SK-N-SH (cell line): ENCODE measurements around the gene MAPRE2. TPM values are rescaled to one million over a fixed set of nuclear protein-coding genes. Genes with fewer than 3 reads are reported as not detected.

Source experiments
- CTCF ChIA-PET: fragments of 300-600, 350-600 bp; formaldehyde crosslinking; extraction: SDS; loops from one replicate; lab custom pipeline; 2021; lab: Yijun Ruan, JAX
- POLR2A ChIA-PET: fragments of 350-600 bp; sonication (Branson Sonifier 250); formaldehyde crosslinking; extraction: SDS; loops from one replicate; lab custom pipeline; 2020; ENCODE audit warnings: antibody characterized with exemption, inconsistent platforms; lab: Yijun Ruan, JAX
- DNase-seq: peaks from one replicate; pipeline ENCODE4 v3.0.0; 2012
- H2AFZ ChIP-seq: fragments of 200-600 bp; sonication (generic); 2 replicates; pipeline ENCODE4 v1.8.1; 2016; ENCODE audit warnings: antibody characterized with exemption, mild to moderate bottlenecking, low read depth
- H3F3A ChIP-seq: fragments of 200-600 bp; sonication (generic); replicated peaks from 2 replicates; pipeline ENCODE3; 2016; ENCODE audit warnings: antibody characterized with exemption, mild to moderate bottlenecking; ENCODE audit not compliant: insufficient read depth
- H3K27ac ChIP-seq, 2 experiments: fragments of 200-500 bp in 1 of 2; fragments of 200-600 bp in 1 of 2; sonication (Bioruptor generic) in 1 of 2; sonication (generic), shearing (Covaris generic) in 1 of 2; 2 replicates each; pipeline versions ENCODE4 v1.5.1 to v1.6.1; 2014 to 2016; ENCODE audit warnings: low read depth in 2 of 2, inconsistent platforms in 1 of 2, low read length in 1 of 2, mild to moderate bottlenecking in 1 of 2, mixed read lengths in 1 of 2
- H3K27me3 ChIP-seq: fragments of 200-600 bp; sonication (generic), shearing (Covaris generic); 2 replicates; pipeline ENCODE4 v1.6.1; 2016; ENCODE audit warnings: mixed run types; ENCODE audit not compliant: insufficient read depth
- H3K36me3 ChIP-seq, 2 experiments: fragments of 200-500 bp in 1 of 2; fragments of 200-600 bp in 1 of 2; sonication (Bioruptor generic) in 1 of 2; sonication (generic) in 1 of 2; replicated peaks in 1 of 2; 2 replicates each; pipeline versions ENCODE3 to v1.5.1; 2014 to 2016; ENCODE audit warnings: low read length in 1 of 2, mild to moderate bottlenecking in 1 of 2; ENCODE audit not compliant: insufficient read depth in 2 of 2, control insufficient read depth in 1 of 2
- H3K4me1 ChIP-seq, 2 experiments: fragments of 200-500 bp in 1 of 2; fragments of 200-600 bp in 1 of 2; sonication (Bioruptor generic) in 1 of 2; sonication (generic), shearing (Covaris generic) in 1 of 2; 2 replicates each; pipeline versions ENCODE4 v1.5.1 to v1.6.1; 2014 to 2016; ENCODE audit warnings: low read depth in 1 of 2, low read length in 1 of 2, mixed run types in 1 of 2; ENCODE audit not compliant: insufficient read depth in 2 of 2, control insufficient read depth in 1 of 2
- H3K4me2 ChIP-seq: fragments of 200-600 bp; sonication (generic), shearing (Covaris generic); 2 replicates; pipeline ENCODE4 v1.6.1; 2017; ENCODE audit warnings: mixed run types
- H3K4me3 ChIP-seq, 2 experiments: fragments of 200-500 bp in 1 of 2; fragments of 200-600 bp in 1 of 2; sonication (Bioruptor generic) in 1 of 2; sonication (generic), shearing (Covaris generic) in 1 of 2; 2 replicates each; pipeline versions ENCODE4 v1.5.1 to v1.8.1; 2014 to 2016; ENCODE audit warnings: low read depth in 2 of 2, inconsistent platforms in 1 of 2, low read length in 1 of 2, mild to moderate bottlenecking in 1 of 2, mixed read lengths in 1 of 2, moderate library complexity in 1 of 2
- H3K79me2 ChIP-seq: fragments of 200-600 bp; sonication (generic); 2 replicates; pipeline ENCODE4 v1.8.1; 2017; ENCODE audit warnings: mild to moderate bottlenecking; ENCODE audit not compliant: insufficient read depth
- H3K9ac ChIP-seq: fragments of 200-600 bp; sonication (generic); 2 replicates; pipeline ENCODE4 v1.6.1; 2017; ENCODE audit warnings: mixed run types
- H3K9me2 ChIP-seq: fragments of 200-600 bp; sonication (generic); 2 replicates; pipeline ENCODE4 v1.6.1; 2017; ENCODE audit warnings: mixed run types
- H3K9me3 ChIP-seq: fragments of 200-600 bp; sonication (generic); 2 replicates; pipeline ENCODE4 v1.6.1; 2017; ENCODE audit warnings: mixed run types, mild to moderate bottlenecking, moderate library complexity
- H4K20me1 ChIP-seq: fragments of 200-600 bp; sonication (generic); 2 replicates; pipeline ENCODE4 v1.6.1; 2017; ENCODE audit warnings: mild to moderate bottlenecking, mixed run types; ENCODE audit not compliant: insufficient read depth
- EP300 ChIP-seq, 2 experiments: IDR thresholded peaks; 2 replicates each; pipeline versions ENCODE4 v1.4.0 to v1.6.1; 2012; ENCODE audit warnings: borderline replicate concordance in 1 of 2, low read depth in 1 of 2, low read length in 1 of 2
- FOSL2 ChIP-seq: IDR thresholded peaks from 2 replicates; pipeline ENCODE4 v1.4.0; 2012; ENCODE audit warnings: low read depth, mild to moderate bottlenecking, moderate library complexity, borderline replicate concordance
- GABPA ChIP-seq: IDR thresholded peaks from 2 replicates; pipeline ENCODE4 v1.4.0; 2012; ENCODE audit warnings: low read depth, mild to moderate bottlenecking
- GATA2 ChIP-seq: sonication (generic); formaldehyde crosslinking; IDR thresholded peaks from 2 replicates; pipeline ENCODE4 v1.5.0; 2020; ENCODE audit warnings: mild to moderate bottlenecking, missing genetic modification reagents
- MEF2A ChIP-seq: IDR thresholded peaks from 2 replicates; pipeline ENCODE4 v1.4.0; 2012; ENCODE audit warnings: low read depth, borderline replicate concordance
- MXI1 ChIP-seq: IDR thresholded peaks from 2 replicates; pipeline ENCODE4 v1.6.1; 2012; ENCODE audit warnings: mild to moderate bottlenecking, low read depth, low read length, improper control_type of control experiment
- POLR2AphosphoS5 ChIP-seq: IDR thresholded peaks from 2 replicates; pipeline ENCODE4 v1.6.1; 2012; ENCODE audit warnings: low read depth, low read length
- RXRA ChIP-seq: IDR thresholded peaks from 2 replicates; pipeline ENCODE4 v1.4.0; 2012; ENCODE audit warnings: low read depth, mild to moderate bottlenecking, borderline replicate concordance
- SIN3A ChIP-seq: IDR thresholded peaks from 2 replicates; pipeline ENCODE4 v1.6.1; 2012; ENCODE audit warnings: low read depth, mild to moderate bottlenecking, low read length, moderate library complexity, borderline replicate concordance
- SMC3 ChIP-seq: IDR thresholded peaks from 2 replicates; pipeline ENCODE4 v1.6.1; 2012; ENCODE audit warnings: low read depth, low read length, improper control_type of control experiment
- TCF12 ChIP-seq: IDR thresholded peaks from 2 replicates; pipeline ENCODE4 v1.4.0; 2012
- WGBS: methylation state at CpG from one replicate; pipeline ENCODE4 v1.1.6; 2017; ENCODE audit warnings: low lambda C conversion rate; 5-methylcytosine and 5-hydroxymethylcytosine counted together
- polyA plus RNA-seq, 3 experiments: library from polyadenylated mRNA; depleted of rRNA; stranded (reverse); fragments of >200 nt; gene quantifications; 2 replicates each; pipeline ENCODE4 v1.2.3, GENCODE V29; 2012
- TF ChIP-seq, protein P1 (sequence below): IDR thresholded peaks from 2 replicates; pipeline ENCODE4 v1.4.0; 2012; ENCODE audit warnings: low read depth
- TF ChIP-seq, protein P2 (sequence below): fragments of 200-600 bp; sonication (generic); IDR thresholded peaks from 2 replicates; pipeline ENCODE4 v1.6.1; 2017; ENCODE audit warnings: antibody characterized with exemption, mild to moderate bottlenecking, moderate library complexity
- TF ChIP-seq, protein P3 (sequence below): IDR thresholded peaks from 2 replicates; pipeline ENCODE4 v1.6.1; 2012; ENCODE audit warnings: mild to moderate bottlenecking, low read depth, low read length, moderate library complexity

Gene MAPRE2
- polyA plus RNA-seq, 1 of the 3 experiments (the other 2 are of a cell fraction), result 11.5 TPM

DNA sequence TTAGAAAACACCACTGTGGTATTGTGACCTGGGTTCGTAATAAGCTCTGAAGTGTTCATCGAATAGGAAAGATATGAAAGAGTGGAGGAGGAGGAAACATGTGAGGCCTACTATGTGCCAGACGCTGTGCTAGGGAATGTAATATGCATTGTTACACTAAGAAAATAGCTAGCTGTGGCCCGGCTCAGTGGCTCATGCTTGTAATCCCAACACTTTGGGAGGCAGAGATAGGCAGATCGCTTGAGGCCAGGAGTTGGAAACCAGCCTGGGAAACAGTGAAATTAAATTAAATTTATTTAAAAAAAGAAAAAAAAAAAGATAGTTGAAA lies 150.4 kb downstream of the MAPRE2 start:
- 75% methylated on average over 5 of the region's 5 CpGs for WGBS

DNA sequence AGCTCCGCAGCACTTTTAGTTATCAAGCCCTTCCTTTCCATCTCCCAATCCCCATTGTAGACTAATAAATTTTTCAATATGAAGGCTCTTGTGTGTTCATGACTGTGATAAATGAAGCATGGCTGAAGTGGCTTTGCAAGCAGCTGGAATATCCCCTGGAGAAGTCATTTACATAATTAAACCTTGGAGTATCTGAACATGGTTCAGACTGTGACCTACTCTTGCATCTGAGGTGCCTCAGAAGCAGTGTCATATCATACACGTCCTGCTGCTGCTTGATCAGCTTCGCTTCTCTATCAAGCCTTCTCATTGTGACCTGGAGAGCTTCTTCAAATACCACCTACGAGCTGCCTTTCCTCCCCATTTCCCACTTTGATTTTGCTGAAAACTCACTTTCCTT lies 151.2 kb downstream of the MAPRE2 start:
- no peaks in the 10 kb centered on the region for H3F3A ChIP-seq
- WGBS, result 81% methylated on average over 4 of the region's 4 CpGs
- POLR2A ChIA-PET, result no interaction called here

More for the DNA sequence above, 150.4 kb downstream of the MAPRE2 start:
- Histone ChIP-seq H3K27ac (no peak overlapping the region), H3K79me2 (no peaks in the 10 kb centered on the region), H3K36me3 (no peaks in the 10 kb centered on the region), H3K9me3 (no peaks in the 10 kb centered on the region), H3K4me1 (no peaks in the 10 kb centered on the region; a peak in 1 of 4 replicates), H3F3A (no peaks in the 10 kb centered on the region), H3K27me3 (no peaks in the 10 kb centered on the region), H3K4me2 (no peak overlapping the region), H4K20me1 (no peaks in the 10 kb centered on the region), H3K9me2 (no peaks in the 10 kb centered on the region), H3K4me3 (no peak overlapping the region), H2AFZ (no peak overlapping the region), H3K9ac (no peak overlapping the region)
- TF ChIP-seq SIN3A (no peak), TCF12 (no peak), FOSL2 (no peak), SMC3 (no peak), EP300 (IDR thresholded peaks at IDR 0.05; ENCODE audit: borderline replicate concordance in 1 of 2, low read depth in 1 of 2, low read length in 1 of 2) (no peak), MEF2A (no peak), GATA2 (CRISPR knock-in tag) (no peak), GABPA (no peak)
- TF ChIP-seq, protein P1, sequence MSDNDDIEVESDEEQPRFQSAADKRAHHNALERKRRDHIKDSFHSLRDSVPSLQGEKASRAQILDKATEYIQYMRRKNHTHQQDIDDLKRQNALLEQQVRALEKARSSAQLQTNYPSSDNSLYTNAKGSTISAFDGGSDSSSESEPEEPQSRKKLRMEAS, result no peak
- ChIA-PET CTCF (no interaction called here), POLR2A (no interaction called here)
- no peak for DNase-seq

More for the DNA sequence above, 151.2 kb downstream of the MAPRE2 start:
- Histone ChIP-seq H3K4me2 (no peak overlapping the region), H3K9ac (no peak overlapping the region), H3K79me2 (no peaks in the 10 kb centered on the region), H2AFZ (no peak overlapping the region), H3K4me1 (no peaks in the 10 kb centered on the region; a peak in 1 of 4 replicates), H3K4me3 (no peak overlapping the region), H4K20me1 (no peaks in the 10 kb centered on the region), H3K9me3 (no peaks in the 10 kb centered on the region), H3K27ac (no peak overlapping the region), H3K36me3 (no peaks in the 10 kb centered on the region), H3K27me3 (no peaks in the 10 kb centered on the region), H3K9me2 (no peaks in the 10 kb centered on the region)
- no peak for DNase-seq
- CTCF ChIA-PET, result interaction anchor here (0.9 to 1.6 kb wide), 2 partner anchors 38 to 166 kb away, joined by 3 to 4 read pairs; no protein-coding TSS in a partner anchor
- TF ChIP-seq, protein P1, result no peak
- TF ChIP-seq RXRA (no peak), EP300 (IDR thresholded peaks at IDR 0.05; ENCODE audit: borderline replicate concordance in 1 of 2, low read depth in 1 of 2, low read length in 1 of 2) (no peak), POLR2AphosphoS5 (no peak), MXI1 (no peak)
- TF ChIP-seq, protein P2, sequence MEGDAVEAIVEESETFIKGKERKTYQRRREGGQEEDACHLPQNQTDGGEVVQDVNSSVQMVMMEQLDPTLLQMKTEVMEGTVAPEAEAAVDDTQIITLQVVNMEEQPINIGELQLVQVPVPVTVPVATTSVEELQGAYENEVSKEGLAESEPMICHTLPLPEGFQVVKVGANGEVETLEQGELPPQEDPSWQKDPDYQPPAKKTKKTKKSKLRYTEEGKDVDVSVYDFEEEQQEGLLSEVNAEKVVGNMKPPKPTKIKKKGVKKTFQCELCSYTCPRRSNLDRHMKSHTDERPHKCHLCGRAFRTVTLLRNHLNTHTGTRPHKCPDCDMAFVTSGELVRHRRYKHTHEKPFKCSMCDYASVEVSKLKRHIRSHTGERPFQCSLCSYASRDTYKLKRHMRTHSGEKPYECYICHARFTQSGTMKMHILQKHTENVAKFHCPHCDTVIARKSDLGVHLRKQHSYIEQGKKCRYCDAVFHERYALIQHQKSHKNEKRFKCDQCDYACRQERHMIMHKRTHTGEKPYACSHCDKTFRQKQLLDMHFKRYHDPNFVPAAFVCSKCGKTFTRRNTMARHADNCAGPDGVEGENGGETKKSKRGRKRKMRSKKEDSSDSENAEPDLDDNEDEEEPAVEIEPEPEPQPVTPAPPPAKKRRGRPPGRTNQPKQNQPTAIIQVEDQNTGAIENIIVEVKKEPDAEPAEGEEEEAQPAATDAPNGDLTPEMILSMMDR, result no peak
- TF ChIP-seq, protein P3, sequence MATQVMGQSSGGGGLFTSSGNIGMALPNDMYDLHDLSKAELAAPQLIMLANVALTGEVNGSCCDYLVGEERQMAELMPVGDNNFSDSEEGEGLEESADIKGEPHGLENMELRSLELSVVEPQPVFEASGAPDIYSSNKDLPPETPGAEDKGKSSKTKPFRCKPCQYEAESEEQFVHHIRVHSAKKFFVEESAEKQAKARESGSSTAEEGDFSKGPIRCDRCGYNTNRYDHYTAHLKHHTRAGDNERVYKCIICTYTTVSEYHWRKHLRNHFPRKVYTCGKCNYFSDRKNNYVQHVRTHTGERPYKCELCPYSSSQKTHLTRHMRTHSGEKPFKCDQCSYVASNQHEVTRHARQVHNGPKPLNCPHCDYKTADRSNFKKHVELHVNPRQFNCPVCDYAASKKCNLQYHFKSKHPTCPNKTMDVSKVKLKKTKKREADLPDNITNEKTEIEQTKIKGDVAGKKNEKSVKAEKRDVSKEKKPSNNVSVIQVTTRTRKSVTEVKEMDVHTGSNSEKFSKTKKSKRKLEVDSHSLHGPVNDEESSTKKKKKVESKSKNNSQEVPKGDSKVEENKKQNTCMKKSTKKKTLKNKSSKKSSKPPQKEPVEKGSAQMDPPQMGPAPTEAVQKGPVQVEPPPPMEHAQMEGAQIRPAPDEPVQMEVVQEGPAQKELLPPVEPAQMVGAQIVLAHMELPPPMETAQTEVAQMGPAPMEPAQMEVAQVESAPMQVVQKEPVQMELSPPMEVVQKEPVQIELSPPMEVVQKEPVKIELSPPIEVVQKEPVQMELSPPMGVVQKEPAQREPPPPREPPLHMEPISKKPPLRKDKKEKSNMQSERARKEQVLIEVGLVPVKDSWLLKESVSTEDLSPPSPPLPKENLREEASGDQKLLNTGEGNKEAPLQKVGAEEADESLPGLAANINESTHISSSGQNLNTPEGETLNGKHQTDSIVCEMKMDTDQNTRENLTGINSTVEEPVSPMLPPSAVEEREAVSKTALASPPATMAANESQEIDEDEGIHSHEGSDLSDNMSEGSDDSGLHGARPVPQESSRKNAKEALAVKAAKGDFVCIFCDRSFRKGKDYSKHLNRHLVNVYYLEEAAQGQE, result no peak
